DMS114 treated with DMSO at 0.1 percent for 48 hours (cell line): ENCODE results near the gene D2HGDH.
"Not testable (repeated sequence)": the region's sequence is repeated elsewhere in the genome, so short reads cannot be mapped to it uniquely, and the experiment has no call there.

ENCODE experiments used
- DNase-seq: peaks from one replicate; lab custom pipeline; 2025; ENCODE audit not compliant: unreplicated experiment; lab: John Stamatoyannopoulos, UW

D2HGDH gene

DNA sequence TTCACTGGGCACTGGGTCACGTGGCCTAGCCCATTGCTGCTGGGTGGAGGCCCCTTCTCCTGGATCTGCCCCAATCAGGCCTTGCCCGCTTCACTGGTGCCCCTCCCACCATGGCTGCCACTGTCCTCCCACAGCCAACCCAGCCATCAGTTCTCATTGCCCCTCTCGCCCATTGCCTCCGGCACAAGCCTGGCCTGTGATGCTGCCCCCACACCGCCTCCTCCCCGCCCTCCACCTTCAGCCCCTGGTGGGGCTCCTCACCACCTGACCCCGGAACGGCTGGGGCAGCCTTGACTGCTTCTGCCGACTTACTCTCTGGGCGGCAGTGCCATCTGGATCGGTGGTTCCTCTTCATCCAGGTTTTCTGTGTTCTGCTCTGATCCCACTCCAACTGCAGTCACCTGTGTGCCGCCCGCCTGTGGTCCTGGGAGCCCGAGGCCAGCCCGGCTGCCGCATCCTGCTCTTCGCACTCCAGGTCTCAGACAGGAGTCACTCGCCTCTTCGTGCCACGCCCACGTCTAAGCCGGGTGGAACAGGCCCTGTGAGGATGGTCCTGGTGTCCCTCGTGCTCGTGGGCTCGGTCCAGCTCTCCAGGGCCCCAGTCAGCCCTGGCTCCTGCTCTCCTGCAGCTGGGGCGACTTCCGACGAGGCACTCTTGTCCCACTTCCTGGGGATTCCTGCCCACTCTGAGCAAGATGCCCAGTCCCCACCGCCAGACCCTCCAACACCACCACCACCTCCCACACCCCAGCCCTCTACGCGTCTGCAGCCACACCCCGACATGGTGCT lies 14.2 kb downstream of the D2HGDH start:
- no peak for DNase-seq

DNA sequence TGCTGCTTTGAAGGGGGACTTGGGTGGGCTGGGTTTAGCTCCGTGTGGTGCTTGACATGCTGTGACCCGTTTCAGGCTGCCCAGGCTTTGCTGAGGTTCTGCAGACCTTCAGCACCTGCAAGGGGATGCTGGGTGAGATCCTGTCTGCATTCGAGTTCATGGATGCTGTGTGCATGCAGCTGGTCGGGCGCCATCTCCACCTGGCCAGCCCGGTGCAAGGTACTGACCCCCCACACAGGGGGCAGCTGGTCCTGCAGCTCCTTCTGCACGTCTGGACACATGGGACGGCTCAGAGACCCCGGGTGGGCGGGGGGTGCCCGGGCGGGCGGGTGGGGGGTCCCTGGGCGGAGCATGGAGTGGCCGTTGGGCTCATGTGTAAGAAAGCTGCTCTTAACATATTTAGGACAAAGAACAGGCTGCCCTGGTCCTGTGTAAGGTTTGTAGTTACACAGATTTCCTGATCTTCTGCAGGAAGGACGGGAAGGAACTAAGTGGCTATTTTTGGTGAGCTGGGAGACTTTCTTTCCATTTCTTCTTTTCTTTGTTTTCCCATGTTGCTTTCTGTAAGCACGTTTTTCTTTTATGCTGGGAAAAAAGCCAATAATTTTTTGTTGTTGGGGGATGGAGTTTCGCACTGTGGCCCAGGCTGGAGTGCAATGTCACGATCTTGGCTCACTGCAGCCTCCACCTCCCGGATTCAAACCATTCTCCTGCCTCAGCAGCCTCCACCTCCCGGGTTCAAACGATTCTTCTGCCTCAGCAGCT lies 15.8 kb downstream of the D2HGDH start:
- DNase-seq: no peak

DNA sequence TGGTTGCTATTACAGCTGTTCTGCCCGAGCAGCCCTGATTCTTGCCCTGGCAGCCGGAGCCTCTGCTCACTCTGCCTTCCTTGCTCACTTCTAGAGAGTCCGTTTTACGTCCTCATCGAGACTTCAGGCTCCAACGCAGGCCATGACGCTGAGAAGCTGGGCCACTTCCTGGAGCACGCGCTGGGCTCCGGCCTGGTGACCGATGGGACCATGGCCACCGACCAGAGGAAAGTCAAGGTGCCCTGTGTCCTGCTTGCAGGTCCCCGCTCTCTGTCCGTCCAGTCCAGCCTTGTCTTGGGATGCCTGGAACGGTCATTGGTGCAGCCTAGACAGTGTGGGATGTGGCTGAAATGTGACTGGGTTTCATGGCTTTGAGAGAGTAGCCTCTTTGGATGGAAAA lies 16.7 kb downstream of the D2HGDH start:
- no peak for DNase-seq

DNA sequence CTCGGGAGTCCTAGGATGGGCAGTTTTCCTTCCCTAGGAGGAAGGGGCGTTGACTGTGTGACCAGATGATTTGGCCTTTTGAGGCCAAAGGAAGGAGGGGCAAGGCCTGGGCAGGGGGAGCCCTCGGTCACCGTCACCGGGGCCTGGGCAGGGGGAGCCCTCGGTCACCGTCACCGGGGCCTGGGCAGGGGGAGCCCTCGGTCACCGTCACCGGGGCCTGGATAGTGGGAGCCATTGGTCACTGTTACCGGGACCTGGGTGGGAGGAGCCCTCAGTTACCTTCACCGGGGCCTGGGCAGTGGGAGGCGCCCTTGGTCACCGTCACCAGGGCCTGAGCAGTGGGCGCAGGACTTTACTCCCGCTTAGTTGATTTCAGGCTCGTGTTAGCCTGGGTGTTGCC lies 17.3 kb downstream of the D2HGDH start:
- no peak for DNase-seq

DNA sequence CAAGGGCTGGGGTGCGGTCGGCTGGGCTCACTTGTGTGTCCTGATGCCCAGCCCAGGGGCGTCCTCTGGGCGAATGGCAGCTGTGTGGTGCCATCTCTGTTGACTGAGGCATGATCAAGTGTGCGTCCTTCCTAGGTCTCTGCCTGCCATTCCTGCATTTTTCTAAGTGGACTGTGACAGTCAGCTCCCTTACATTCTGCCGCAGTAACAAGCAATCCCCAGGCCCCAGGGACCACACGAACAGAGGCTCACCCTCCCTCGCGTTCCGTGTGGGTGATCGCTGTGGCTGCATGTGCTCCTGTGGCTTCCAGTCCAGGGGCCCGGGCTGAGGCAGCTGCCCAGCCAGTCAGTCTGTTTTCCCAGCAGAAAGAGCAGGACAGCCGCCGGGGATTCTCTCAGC lies 17.8 kb downstream of the D2HGDH start:
- DNase-seq: no peak

DNA sequence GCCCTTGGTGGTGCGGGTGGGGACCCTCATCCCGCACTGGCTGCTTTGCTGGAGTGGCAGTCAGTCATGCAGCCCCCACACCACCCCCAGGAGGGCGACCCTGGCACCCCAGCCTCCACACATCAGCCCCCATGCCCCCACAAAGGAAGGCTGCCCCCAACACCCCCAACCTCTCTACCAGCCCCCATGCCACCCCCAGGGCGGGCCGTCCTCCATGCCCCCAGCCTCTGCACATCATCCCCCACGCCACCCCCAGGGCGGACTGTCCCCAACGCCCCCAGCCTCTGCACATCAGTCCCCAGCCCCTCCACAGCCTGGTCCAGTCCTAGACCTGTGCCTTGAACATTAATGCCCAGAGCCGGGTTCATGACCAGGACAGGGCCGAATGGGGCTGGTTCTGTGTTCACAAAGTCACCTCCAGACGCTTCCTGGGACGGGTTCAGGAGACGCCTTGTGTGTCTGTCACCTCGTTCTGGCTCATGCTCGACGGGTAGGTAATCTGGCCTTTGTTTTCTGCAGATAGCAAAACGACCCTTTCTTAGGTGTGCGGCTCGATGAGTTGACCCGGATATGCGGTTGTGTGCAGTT lies 18.4 kb downstream of the D2HGDH start:
- DNase-seq: no peak

DNA sequence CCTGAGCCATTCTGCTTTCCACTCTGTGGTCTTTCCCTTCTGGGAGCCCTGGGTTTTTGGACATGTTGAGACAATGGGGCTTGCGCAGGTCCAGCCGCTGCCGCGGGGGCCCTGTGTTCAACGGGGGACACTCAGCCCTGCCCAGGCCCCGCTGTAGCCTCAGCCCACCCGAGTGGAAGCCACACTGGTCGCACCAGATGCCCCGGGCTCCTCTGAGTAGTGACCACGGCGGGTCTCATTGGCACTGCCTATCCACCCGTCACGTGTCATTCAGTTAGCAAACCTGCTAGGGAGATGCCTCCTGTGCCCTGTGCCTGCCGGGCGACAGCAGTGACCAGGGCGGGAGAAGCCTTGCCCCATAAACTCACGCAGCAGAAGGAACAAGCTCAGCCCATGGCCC lies 19.1 kb downstream of the D2HGDH start:
- DNase-seq: no peak

DNA sequence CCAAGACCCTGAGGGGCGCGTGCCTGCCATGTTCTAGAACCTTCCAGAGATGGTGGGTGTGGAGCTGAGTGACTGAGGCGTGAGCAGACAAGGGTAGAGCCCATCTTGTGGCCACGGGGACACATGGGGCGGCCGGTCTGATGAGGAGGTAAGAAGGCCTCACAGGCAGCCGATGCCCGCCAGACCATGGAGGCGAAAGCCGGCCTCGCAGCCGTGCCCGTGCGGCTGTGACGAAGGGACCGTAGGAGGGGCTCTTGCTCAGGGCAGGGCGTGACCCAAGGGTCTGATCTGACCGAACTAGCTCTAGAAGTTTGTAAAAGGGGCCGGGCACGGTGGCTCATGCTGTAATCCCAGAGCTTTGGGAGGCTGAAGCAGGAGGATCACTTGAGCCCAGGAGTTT lies 19.6 kb downstream of the D2HGDH start:
- no peak for DNase-seq

DNA sequence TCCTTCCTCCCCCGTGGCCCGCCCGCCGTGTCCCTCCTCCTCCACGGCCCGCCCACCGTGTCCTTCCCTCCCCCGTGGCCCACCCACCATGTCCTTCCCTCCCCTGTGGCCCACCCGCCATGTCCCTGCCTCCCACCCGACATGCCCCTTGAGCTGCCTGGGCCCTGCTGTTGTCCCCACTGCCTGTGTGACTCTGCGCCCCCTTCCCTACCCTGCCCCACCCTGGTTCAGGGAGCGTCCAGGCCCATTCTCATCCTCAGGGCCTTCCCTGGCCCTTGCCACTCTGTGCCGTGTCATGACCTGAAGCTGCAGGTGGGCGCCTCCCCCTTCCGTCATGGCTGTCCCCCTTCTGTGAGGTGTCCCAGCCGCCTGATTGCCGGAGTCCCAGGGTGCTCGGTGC lies 20.7 kb downstream of the D2HGDH start:
- DNase-seq: no peak

DNA sequence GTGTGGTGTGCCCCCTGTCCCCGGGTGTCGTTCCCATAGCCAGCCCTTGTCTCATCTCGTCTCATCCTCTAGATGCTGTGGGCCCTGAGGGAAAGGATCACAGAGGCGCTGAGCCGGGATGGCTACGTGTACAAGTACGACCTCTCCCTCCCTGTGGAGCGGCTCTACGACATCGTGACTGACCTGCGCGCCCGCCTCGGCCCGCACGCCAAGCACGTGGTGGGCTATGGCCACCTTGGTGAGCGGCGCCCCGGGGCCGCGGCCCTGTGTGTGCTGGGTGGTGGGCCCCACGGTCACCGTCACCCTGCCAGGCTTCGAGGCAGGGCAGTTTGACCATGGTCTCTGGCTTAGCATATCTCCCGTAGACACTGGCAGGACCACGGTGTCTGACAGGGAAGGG lies 21.3 kb downstream of the D2HGDH start:
- DNase-seq: no peak

DNA sequence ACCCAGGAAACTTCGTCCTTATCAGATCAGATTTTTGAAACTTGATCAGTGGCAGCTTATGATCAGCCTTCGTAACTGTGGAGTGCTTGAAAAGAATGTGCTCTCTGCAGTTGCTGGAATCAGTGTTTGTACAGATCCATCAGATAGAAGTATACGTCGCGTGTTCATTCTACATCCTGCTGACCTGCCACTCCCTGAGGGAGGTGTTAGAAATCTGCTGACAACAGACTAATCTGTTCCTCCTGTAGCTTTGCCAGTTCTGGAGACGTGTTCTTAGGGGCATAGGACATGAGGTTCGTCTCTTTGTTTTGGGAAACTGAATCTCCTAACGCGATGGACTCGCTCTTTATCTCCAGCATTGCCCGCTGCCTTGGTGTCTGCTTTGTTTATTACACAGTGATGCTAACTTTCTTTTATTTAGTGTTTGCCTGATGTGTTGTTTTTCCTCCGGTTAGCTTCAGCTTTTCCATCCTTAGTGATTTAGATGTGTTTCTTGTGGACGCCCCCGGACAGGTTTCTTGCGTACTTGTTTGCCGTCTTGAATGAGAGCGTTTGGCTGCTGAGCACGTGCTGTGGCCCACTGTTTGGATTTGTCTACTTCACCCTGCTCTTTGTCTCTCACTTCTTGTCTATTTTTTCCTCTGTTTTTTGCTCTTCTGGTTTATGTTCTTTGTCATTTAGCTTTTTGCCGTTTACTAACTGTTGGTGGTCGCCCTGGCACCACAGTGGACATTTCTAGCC lies 24.8 kb downstream of the D2HGDH start:
- no peak for DNase-seq

DNA sequence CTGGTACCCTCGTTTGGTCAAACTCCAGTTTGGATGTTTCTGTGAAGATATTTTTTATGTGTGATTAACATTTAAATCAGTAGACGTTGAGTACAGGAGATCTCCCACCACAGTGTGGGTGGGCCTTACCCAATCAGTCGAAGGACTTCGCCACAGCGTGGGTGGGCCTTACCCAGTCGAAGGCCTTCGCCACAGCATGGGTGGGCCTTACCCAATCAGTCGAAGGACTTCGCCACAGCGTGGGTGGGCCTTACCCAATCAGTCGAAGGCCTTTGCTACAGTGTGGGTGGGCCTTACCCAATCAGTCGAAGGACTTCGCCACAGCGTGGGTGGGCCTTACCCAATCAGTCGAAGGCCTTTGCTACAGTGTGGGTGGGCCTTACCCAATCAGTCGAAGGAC lies 25.5 kb downstream of the D2HGDH start:
- not testable (repeated sequence) for DNase-seq

DNA sequence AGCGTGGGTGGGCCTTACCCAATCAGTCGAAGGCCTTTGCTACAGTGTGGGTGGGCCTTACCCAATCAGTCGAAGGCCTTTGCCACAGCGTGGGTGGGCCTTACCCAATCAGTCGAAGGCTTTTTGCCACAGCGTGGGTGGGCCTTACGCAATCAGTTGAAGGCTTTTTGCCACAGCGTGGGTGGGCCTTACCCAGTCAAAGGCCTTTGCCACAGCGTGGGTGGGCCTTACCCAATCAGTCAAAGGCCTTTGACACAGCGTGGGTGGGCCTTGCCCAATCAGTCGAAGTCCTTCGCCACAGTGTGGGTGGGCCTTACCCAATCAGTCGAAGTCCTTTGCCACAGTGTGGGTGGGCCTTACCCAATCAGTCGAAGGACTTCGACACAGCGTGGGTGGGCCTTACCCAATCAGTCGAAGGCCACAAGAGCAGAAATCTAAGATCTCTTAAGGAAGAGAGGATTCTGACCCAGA lies 25.9 kb downstream of the D2HGDH start:
- no peak for DNase-seq

DNA sequence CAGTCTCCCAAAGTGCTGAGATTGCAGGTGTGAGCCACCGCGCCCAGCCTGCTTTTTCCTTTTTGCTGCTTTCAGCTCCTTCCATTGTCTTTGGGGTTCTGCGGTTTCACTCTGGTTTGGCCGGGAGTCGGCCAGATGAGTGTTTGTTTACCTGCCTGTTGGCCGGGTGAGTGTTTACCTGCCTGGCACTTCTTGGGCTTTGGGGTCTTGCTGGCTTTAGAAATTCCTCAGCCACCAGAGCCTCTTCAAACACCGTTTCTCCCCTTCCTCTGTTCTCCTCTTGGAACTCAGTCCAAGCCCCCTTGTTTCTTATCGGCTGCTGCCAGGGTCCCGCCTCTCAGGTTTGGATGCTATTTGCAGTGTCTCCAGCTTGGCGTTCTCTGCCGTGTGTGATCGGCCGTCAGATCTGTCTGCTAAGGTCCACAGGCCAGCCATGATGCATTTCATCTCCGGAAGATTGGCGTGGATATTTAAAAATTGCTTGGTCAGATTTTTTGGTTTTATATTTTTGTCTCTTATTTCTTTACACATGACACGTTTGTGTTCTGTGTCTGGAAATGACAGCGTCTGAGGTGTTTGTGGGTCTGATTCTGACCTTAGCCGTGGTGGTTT lies 28.0 kb downstream of the D2HGDH start:
- no peak for DNase-seq

DNA sequence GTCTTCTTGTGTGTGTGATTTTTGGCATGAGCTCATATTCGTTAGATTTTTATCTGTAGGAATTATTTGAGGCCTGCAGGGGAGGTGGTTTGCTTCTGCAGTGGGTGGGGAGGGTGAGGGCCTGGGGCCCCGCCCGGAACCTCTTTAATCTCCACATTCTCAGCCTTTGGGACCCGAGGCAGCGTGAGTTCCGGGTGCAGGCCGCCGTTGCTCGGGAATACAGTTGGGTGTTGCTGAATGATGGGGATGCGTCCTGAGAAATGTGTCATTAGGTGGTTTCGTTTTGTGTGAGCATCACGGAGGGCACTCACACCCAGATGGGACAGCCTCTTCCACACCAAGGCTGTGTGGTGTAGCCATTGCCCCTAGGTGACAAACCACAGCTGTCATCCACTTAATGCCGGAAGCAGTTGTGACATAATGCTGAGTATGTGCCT lies 28.5 kb downstream of the D2HGDH start:
- DNase-seq: no peak

DNA sequence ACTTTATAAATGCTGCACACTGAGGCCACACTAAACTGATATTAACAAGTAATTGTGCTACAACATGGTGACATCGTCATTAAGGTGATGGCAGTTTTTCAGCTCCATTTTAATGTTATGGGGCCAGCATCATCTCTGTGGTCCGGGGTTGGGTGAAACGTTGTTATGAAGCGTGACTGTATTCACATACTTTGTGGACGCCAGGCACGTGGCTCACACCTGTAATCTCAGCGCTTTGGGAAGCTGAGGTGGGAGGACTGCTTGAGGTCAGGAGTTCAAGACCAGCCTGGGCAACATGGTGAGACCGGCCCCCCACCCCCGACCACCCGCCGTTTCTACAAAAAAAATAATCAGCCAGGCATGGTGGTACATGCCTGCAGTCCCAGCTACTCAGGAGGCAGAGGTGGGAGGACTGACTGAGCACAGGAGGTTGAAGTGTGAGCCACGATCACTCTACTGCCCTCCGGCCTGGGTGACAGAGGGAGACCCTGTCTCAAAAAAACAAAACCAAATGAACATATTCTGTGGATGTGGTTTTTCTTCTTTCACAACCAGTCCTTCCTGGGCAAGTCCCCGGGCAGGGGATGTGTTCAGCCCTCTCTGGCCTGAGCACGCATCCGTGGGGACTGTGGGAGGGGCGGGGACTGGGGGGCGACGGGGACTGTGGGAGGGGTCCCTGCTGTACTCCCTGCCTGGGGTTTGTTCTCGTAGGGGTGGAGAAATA lies 29.3 kb downstream of the D2HGDH start:
- no peak for DNase-seq

DNA sequence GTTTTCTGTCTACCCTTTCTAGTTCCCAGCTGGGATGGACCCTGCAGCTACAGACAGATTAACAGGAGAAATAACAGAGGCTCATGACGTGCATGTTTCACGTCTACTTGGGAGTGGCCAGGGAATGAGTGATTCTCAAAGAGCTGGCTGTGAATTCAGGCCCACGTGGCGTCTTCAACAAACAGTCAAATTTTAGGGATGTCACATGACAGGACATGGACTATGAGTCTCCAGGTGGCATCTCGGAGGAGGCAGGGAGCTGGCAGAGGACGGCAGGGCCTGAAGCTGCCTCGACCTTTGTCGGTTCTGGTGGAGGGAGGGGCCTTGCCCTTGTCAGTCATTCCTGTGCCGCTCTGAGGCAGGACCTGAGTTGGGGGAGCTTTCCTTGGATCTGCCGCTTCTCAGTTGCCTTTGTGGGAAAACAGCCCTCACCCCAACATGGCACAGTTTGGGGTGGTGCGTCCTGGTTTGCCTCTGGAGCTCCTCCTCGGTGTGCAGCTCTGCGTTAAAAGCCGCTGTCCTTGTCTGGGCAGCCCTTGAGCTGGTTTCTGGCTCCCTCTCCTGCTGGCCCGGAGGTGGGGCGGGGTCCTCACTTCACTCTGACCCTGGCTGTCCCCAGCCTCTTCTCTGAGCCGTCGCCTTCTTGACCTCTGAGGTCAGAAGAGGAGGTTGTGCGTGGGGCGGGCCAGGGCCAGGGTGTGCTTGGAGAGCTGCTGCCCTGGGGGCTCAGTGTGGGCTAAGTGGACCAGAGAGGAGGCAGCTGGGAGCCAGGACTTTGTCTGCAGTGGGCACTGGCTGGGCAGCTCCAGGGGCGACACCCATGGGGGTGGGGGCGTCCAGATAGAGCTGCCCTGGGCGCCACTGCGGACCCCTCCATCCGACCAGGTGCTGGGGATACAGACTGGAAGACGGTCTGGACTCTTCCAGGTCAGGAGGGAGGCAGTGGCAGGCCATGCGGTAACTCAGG lies 30.1 kb downstream of the D2HGDH start:
- no peak for DNase-seq

DNA sequence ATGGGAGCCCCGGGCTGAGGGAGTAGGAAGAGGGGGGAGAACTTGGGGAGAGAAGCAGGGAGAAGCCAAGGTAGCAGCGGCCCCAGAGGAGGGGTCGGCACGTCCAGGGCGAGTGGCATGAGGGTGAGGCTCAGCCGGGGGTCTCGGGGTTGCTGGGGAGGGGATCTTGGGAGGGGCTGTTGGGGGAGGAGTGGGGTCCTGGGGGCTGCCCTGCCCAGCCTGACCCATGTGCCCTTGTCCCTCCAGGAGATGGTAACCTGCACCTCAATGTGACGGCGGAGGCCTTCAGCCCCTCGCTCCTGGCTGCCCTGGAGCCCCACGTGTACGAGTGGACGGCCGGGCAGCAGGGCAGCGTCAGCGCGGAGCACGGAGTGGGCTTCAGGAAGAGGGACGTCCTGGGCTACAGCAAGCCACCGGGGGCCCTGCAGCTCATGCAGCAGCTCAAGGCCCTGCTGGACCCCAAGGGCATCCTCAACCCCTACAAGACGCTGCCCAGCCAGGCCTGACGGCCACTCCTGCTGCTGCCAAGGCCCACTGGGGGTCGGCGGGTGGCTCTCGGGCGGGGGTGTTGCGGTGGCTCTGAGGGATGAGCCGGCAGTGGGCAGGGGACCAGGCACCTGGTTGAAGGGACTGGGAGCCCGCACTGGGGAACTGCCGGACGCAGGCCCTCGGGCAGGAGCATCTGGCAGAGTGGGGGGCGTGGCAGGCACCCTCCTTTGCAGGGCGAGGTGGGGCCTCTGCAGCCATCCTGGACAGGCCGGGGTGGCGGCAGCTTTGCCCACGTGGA lies 33.2 kb downstream of the D2HGDH start:
- no peak for DNase-seq
